SK-N-SH (cell line): Measurements from ENCODE around the gene SLC22A4. TPM values are rescaled to one million over a fixed set of nuclear protein-coding genes. Genes with fewer than 3 reads are reported as not detected.

Experiments
- CTCF ChIA-PET: fragments of 300-600, 350-600 bp; formaldehyde crosslinking; extraction: SDS; loops from one replicate; lab custom pipeline; 2021; lab: Yijun Ruan, JAX
- POLR2A ChIA-PET: fragments of 350-600 bp; sonication (Branson Sonifier 250); formaldehyde crosslinking; extraction: SDS; loops from one replicate; lab custom pipeline; 2020; ENCODE audit warnings: antibody characterized with exemption, inconsistent platforms; lab: Yijun Ruan, JAX
- DNase-seq: peaks from one replicate; pipeline ENCODE4 v3.0.0; 2012
- H2AFZ ChIP-seq: fragments of 200-600 bp; sonication (generic); 2 replicates; pipeline ENCODE4 v1.8.1; 2016; ENCODE audit warnings: antibody characterized with exemption, mild to moderate bottlenecking, low read depth
- H3F3A ChIP-seq: fragments of 200-600 bp; sonication (generic); replicated peaks from 2 replicates; pipeline ENCODE3; 2016; ENCODE audit warnings: antibody characterized with exemption, mild to moderate bottlenecking; ENCODE audit not compliant: insufficient read depth
- H3K27ac ChIP-seq, 2 experiments: fragments of 200-500 bp in 1 of 2; fragments of 200-600 bp in 1 of 2; sonication (Bioruptor generic) in 1 of 2; sonication (generic), shearing (Covaris generic) in 1 of 2; 2 replicates each; pipeline versions ENCODE4 v1.5.1 to v1.6.1; 2014 to 2016; ENCODE audit warnings: low read depth in 2 of 2, inconsistent platforms in 1 of 2, low read length in 1 of 2, mild to moderate bottlenecking in 1 of 2, mixed read lengths in 1 of 2
- H3K27me3 ChIP-seq: fragments of 200-600 bp; sonication (generic), shearing (Covaris generic); 2 replicates; pipeline ENCODE4 v1.6.1; 2016; ENCODE audit warnings: mixed run types; ENCODE audit not compliant: insufficient read depth
- H3K36me3 ChIP-seq, 2 experiments: fragments of 200-500 bp in 1 of 2; fragments of 200-600 bp in 1 of 2; sonication (Bioruptor generic) in 1 of 2; sonication (generic) in 1 of 2; replicated peaks in 1 of 2; 2 replicates each; pipeline versions ENCODE3 to v1.5.1; 2014 to 2016; ENCODE audit warnings: low read length in 1 of 2, mild to moderate bottlenecking in 1 of 2; ENCODE audit not compliant: insufficient read depth in 2 of 2, control insufficient read depth in 1 of 2
- H3K4me1 ChIP-seq, 2 experiments: fragments of 200-500 bp in 1 of 2; fragments of 200-600 bp in 1 of 2; sonication (Bioruptor generic) in 1 of 2; sonication (generic), shearing (Covaris generic) in 1 of 2; 2 replicates each; pipeline versions ENCODE4 v1.5.1 to v1.6.1; 2014 to 2016; ENCODE audit warnings: low read depth in 1 of 2, low read length in 1 of 2, mixed run types in 1 of 2; ENCODE audit not compliant: insufficient read depth in 2 of 2, control insufficient read depth in 1 of 2
- H3K4me2 ChIP-seq: fragments of 200-600 bp; sonication (generic), shearing (Covaris generic); 2 replicates; pipeline ENCODE4 v1.6.1; 2017; ENCODE audit warnings: mixed run types
- H3K4me3 ChIP-seq, 2 experiments: fragments of 200-500 bp in 1 of 2; fragments of 200-600 bp in 1 of 2; sonication (Bioruptor generic) in 1 of 2; sonication (generic), shearing (Covaris generic) in 1 of 2; 2 replicates each; pipeline versions ENCODE4 v1.5.1 to v1.8.1; 2014 to 2016; ENCODE audit warnings: low read depth in 2 of 2, inconsistent platforms in 1 of 2, low read length in 1 of 2, mild to moderate bottlenecking in 1 of 2, mixed read lengths in 1 of 2, moderate library complexity in 1 of 2
- H3K79me2 ChIP-seq: fragments of 200-600 bp; sonication (generic); 2 replicates; pipeline ENCODE4 v1.8.1; 2017; ENCODE audit warnings: mild to moderate bottlenecking; ENCODE audit not compliant: insufficient read depth
- H3K9ac ChIP-seq: fragments of 200-600 bp; sonication (generic); 2 replicates; pipeline ENCODE4 v1.6.1; 2017; ENCODE audit warnings: mixed run types
- H3K9me2 ChIP-seq: fragments of 200-600 bp; sonication (generic); 2 replicates; pipeline ENCODE4 v1.6.1; 2017; ENCODE audit warnings: mixed run types
- H3K9me3 ChIP-seq: fragments of 200-600 bp; sonication (generic); 2 replicates; pipeline ENCODE4 v1.6.1; 2017; ENCODE audit warnings: mixed run types, mild to moderate bottlenecking, moderate library complexity
- H4K20me1 ChIP-seq: fragments of 200-600 bp; sonication (generic); 2 replicates; pipeline ENCODE4 v1.6.1; 2017; ENCODE audit warnings: mild to moderate bottlenecking, mixed run types; ENCODE audit not compliant: insufficient read depth
- CTCF ChIP-seq: fragments of 200-600 bp; sonication (generic); IDR thresholded peaks from 2 replicates; pipeline ENCODE4 v1.6.1; 2017; ENCODE audit warnings: antibody characterized with exemption, mild to moderate bottlenecking, moderate library complexity
- EP300 ChIP-seq, 2 experiments: IDR thresholded peaks; 2 replicates each; pipeline versions ENCODE4 v1.4.0 to v1.6.1; 2012; ENCODE audit warnings: borderline replicate concordance in 1 of 2, low read depth in 1 of 2, low read length in 1 of 2
- EZH2phosphoT487 ChIP-seq: fragments of 200-600 bp; sonication (generic); IDR thresholded peaks from 2 replicates; pipeline ENCODE4 v1.6.1; 2017; ENCODE audit warnings: low read depth, mixed run types, mild to moderate bottlenecking, antibody characterized with exemption, moderate library complexity, borderline replicate concordance
- FOXM1 ChIP-seq: IDR thresholded peaks from 2 replicates; pipeline ENCODE4 v1.4.0; 2012; ENCODE audit warnings: low read depth, mild to moderate bottlenecking
- GATA2 ChIP-seq: sonication (generic); formaldehyde crosslinking; IDR thresholded peaks from 2 replicates; pipeline ENCODE4 v1.5.0; 2020; ENCODE audit warnings: mild to moderate bottlenecking, missing genetic modification reagents
- JUND ChIP-seq: IDR thresholded peaks from 2 replicates; pipeline ENCODE4 v1.4.0; 2012
- MAX ChIP-seq: IDR thresholded peaks from 2 replicates; pipeline ENCODE4 v1.4.0; 2012; ENCODE audit warnings: low read depth
- MEF2A ChIP-seq: IDR thresholded peaks from 2 replicates; pipeline ENCODE4 v1.4.0; 2012; ENCODE audit warnings: low read depth, borderline replicate concordance
- POLR2AphosphoS5 ChIP-seq: IDR thresholded peaks from 2 replicates; pipeline ENCODE4 v1.6.1; 2012; ENCODE audit warnings: low read depth, low read length
- RAD21 ChIP-seq: IDR thresholded peaks from 2 replicates; pipeline ENCODE4 v1.6.1; 2012; ENCODE audit warnings: mild to moderate bottlenecking, low read length
- RCOR1 ChIP-seq: fragments of 150-350 bp; IDR thresholded peaks from 2 replicates; pipeline ENCODE4 v1.6.1; 2017; ENCODE audit warnings: antibody characterized with exemption, low read length
- RFX5 ChIP-seq: IDR thresholded peaks from 2 replicates; pipeline ENCODE4 v1.6.1; 2012; ENCODE audit warnings: mild to moderate bottlenecking, improper control_type of control experiment, low read length
- SMC3 ChIP-seq: IDR thresholded peaks from 2 replicates; pipeline ENCODE4 v1.6.1; 2012; ENCODE audit warnings: low read depth, low read length, improper control_type of control experiment
- TAF1 ChIP-seq: IDR thresholded peaks from 2 replicates; pipeline ENCODE4 v1.6.1; 2012; ENCODE audit warnings: low read depth, mild to moderate bottlenecking, low read length, moderate library complexity, borderline replicate concordance
- TEAD4 ChIP-seq: IDR thresholded peaks from 2 replicates; pipeline ENCODE4 v1.4.0; 2012; ENCODE audit warnings: mild to moderate bottlenecking, borderline replicate concordance; ENCODE audit not compliant: insufficient read depth
- ZBTB33 ChIP-seq: IDR thresholded peaks from 2 replicates; pipeline ENCODE4 v1.4.0; 2012; ENCODE audit warnings: low read depth, borderline replicate concordance
- WGBS: methylation state at CpG from one replicate; pipeline ENCODE4 v1.1.6; 2017; ENCODE audit warnings: low lambda C conversion rate; 5-methylcytosine and 5-hydroxymethylcytosine counted together
- polyA plus RNA-seq, 3 experiments: library from polyadenylated mRNA; depleted of rRNA; stranded (reverse); fragments of >200 nt; gene quantifications; 2 replicates each; pipeline ENCODE4 v1.2.3, GENCODE V29; 2012

SLC22A4 gene
- polyA plus RNA-seq, 1 of the 3 experiments (the other 2 are of a cell fraction): 3.3 TPM

GRCh38 chr5:132272311-132273210, 21.6 kb upstream of the SLC22A4 start:
- H3K36me3 ChIP-seq: peaks cover 6 to 21% of the 10 kb centered on the region in 2 experiments
- ChIA-PET CTCF (interaction anchor here (0.6 to 2.5 kb wide), 31 partner anchors 9 to 234 kb away, joined by 3 to 23 read pairs (median 4); partner anchors contain the start of genes P4HA2, PDLIM4, SLC22A4 and SLC22A5), POLR2A (interaction anchor here (0.6 to 0.7 kb wide), 2 partner anchors 97 to 1932 kb away, joined by 3 read pairs; partner anchors contain the start of gene SLC22A5)

GRCh38 chr5:132273631-132274030, 20.6 kb upstream of the SLC22A4 start:
- no peak overlapping the region for H3K4me2 ChIP-seq
- peaks cover 4% of the 10 kb centered on the region for H3F3A ChIP-seq
- no peak overlapping the region for H3K27ac ChIP-seq
- no peak overlapping the region for H3K4me3 ChIP-seq
- H2AFZ ChIP-seq: no peak overlapping the region
- CTCF ChIA-PET: interaction anchor here (0.9 to 2.5 kb wide), 10 partner anchors 8 to 227 kb away, joined by 3 to 23 read pairs (median 10); partner anchors contain the start of genes SLC22A4 and SLC22A5
- no peaks in the 10 kb centered on the region for H3K9me2 ChIP-seq
- no peaks in the 10 kb centered on the region for H4K20me1 ChIP-seq
- no peaks in the 10 kb centered on the region for H3K27me3 ChIP-seq
- no peaks in the 10 kb centered on the region for H3K9me3 ChIP-seq
- POLR2A ChIA-PET: no interaction called here
- TF ChIP-seq EZH2phosphoT487 (no peak), JUND (no peak), TAF1 (no peak), TEAD4 (no peak), RCOR1 (no peak), GATA2 (CRISPR knock-in tag) (no peak), RAD21 (no peak), RFX5 (no peak), ZBTB33 (no peak), POLR2AphosphoS5 (no peak), MAX (no peak), MEF2A (no peak)
- H3K36me3 ChIP-seq: peaks cover 6 to 21% of the 10 kb centered on the region in 2 experiments
- peaks cover 9 to 27% of the 10 kb centered on the region in 2 experiments for H3K4me1 ChIP-seq
- no peak for DNase-seq
- 78% methylated on average over 2 of the region's 2 CpGs for WGBS
- no peaks in the 10 kb centered on the region for H3K79me2 ChIP-seq
- no peak overlapping the region for H3K9ac ChIP-seq

More at GRCh38 chr5:132272311-132273210, 21.6 kb upstream of the SLC22A4 start:
- no peak overlapping the region for H3K4me2 ChIP-seq
- TF ChIP-seq CTCF (peak; percentile 86), MAX (no peak), FOXM1 (no peak), SMC3 (peak; percentile 62), EP300 (IDR thresholded peaks at IDR 0.05; ENCODE audit: borderline replicate concordance in 1 of 2, low read depth in 1 of 2, low read length in 1 of 2) (no peak), RAD21 (peak; percentile 73)
- H3K79me2 ChIP-seq: no peaks in the 10 kb centered on the region
- DNase-seq: peak; percentile 81
- H3K4me3 ChIP-seq: no peak overlapping the region
- peaks cover 8% of the 10 kb centered on the region for H3F3A ChIP-seq
- H3K9me3 ChIP-seq: no peaks in the 10 kb centered on the region
- peaks cover 18 to 32% of the 10 kb centered on the region in 2 experiments for H3K4me1 ChIP-seq
- H3K9ac ChIP-seq: no peak overlapping the region
- no peaks in the 10 kb centered on the region for H4K20me1 ChIP-seq
- H3K27me3 ChIP-seq: no peaks in the 10 kb centered on the region
- H3K27ac ChIP-seq: no peak overlapping the region
- no peaks in the 10 kb centered on the region for H3K9me2 ChIP-seq
- H2AFZ ChIP-seq: no peak overlapping the region
- 73% methylated on average over 37 of the region's 37 CpGs for WGBS
